ENCODE data around the gene CLSTN3. TPM values are rescaled to one million over a fixed set of nuclear protein-coding genes. Genes with fewer than 3 reads are reported as not detected.

The CLSTN3 gene
- total and polyA plus RNA-seq, 2 of the 13 experiments (the other 11 are each of a cell fraction or from before 2014, with no cell fraction given) = 26.2 to 94.1 TPM

DNA sequence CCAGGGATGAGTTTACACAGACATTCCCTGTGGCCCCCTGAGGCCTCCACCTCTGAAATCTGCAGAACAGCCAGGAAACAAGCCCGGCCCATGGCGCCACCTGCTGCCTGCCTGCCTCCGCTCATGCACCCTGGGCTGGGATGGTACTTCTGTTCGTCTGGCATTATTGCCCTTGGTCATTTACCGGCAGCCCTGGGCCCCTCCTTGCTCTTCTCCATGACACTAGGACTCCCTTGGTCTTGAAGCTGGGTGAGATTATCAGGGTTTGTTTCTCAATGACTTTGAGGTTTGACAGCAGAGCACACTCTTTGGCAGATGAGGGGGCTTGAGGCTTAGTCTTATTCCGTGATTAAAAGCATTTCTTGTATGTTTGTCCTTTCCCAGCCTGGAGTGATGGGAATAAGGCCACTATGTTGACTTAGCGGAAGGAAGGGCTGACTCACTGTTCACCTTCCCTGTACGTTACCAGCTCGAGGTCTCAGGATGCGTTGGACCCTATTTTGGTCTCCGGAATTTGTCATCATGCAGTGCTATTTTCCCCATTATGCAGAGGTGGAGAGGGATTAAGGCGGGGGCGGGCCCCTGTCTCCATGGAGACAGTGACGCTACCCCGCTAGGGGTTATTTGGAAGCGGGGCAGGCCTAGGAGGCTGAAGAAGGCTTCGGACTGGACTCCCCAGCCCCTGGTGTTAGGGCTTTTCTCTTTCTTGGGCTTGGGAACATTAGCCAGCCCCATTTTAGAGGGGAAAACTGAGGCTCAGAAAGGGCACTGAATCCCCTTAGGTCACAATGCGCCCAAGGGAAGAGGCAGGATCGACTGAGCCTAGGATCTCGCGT is 58.6 kb downstream of the CLSTN3 start (continued):
- TF ChIP-seq CTCF (CRISPR knock-in tag; IDR thresholded peaks at IDR 0.05) (peak; percentile 96), MBNL3 (CRISPR knock-in tag; conservative IDR thresholded peaks at IDR 0.05) (no peak), ZC3H13 (CRISPR knock-in tag; IDR thresholded peaks at IDR 0.05) (no peak), RFX1 (IDR thresholded peaks at IDR 0.05) (peak; percentile 62; the same call in 1 of the 2 replicates), RFXANK (CRISPR knock-in tag; IDR thresholded peaks at IDR 0.05) (no peak), MAX (IDR thresholded peaks at IDR 0.05) (peak; percentile 45; the same call in 1 of the 2 replicates), REXO4 (CRISPR knock-in tag; IDR thresholded peaks at IDR 0.05; ENCODE audit: borderline replicate concordance) (no peak), HOMEZ (CRISPR knock-in tag; IDR thresholded peaks at IDR 0.05; ENCODE audit: low read depth) (no peak), MXD4 (CRISPR knock-in tag; IDR thresholded peaks at IDR 0.05) (no peak; the same call in 1 of the 2 replicates), MZF1 (CRISPR knock-in tag; IDR thresholded peaks at IDR 0.05; ENCODE audit: borderline replicate concordance) (no peak), RFX3 (CRISPR knock-in tag; IDR thresholded peaks at IDR 0.05) (peak; percentile 80), SIN3A (IDR thresholded peaks at IDR 0.05; ENCODE audit: borderline replicate concordance, low read depth, low read length) (peak; percentile 51; the same call in 1 of the 2 replicates), SAP130 (CRISPR knock-in tag; IDR thresholded peaks at IDR 0.05; ENCODE audit: low read depth) (peak; percentile 75), ZBTB21 (CRISPR knock-in tag; IDR thresholded peaks at IDR 0.05) (no peak), MEIS1 (CRISPR knock-in tag; IDR thresholded peaks at IDR 0.05; ENCODE audit: borderline replicate concordance) (0 out of 2 replicates have a peak, but pooled peaks have one; percentile 64), ZNF761 (CRISPR knock-in tag; conservative IDR thresholded peaks at IDR 0.05) (no peak)
- TF ChIP-seq, protein P1, sequence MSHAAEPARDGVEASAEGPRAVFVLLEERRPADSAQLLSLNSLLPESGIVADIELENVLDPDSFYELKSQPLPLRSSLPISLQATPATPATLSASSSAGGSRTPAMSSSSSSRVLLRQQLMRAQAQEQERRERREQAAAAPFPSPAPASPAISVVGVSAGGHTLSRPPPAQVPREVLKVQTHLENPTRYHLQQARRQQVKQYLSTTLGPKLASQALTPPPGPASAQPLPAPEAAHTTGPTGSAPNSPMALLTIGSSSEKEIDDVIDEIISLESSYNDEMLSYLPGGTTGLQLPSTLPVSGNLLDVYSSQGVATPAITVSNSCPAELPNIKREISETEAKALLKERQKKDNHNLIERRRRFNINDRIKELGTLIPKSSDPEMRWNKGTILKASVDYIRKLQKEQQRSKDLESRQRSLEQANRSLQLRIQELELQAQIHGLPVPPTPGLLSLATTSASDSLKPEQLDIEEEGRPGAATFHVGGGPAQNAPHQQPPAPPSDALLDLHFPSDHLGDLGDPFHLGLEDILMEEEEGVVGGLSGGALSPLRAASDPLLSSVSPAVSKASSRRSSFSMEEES (CRISPR knock-in tag; IDR thresholded peaks at IDR 0.05) = 0 out of 2 replicates have a peak, but pooled peaks have one; percentile 32
- TF ChIP-seq, protein P2, sequence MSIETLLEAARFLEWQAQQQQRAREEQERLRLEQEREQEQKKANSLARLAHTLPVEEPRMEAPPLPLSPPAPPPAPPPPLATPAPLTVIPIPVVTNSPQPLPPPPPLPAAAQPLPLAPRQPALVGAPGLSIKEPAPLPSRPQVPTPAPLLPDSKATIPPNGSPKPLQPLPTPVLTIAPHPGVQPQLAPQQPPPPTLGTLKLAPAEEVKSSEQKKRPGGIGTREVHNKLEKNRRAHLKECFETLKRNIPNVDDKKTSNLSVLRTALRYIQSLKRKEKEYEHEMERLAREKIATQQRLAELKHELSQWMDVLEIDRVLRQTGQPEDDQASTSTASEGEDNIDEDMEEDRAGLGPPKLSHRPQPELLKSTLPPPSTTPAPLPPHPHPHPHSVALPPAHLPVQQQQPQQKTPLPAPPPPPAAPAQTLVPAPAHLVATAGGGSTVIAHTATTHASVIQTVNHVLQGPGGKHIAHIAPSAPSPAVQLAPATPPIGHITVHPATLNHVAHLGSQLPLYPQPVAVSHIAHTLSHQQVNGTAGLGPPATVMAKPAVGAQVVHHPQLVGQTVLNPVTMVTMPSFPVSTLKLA (IDR thresholded peaks at IDR 0.05) = no peak
- TF ChIP-seq, protein P3, sequence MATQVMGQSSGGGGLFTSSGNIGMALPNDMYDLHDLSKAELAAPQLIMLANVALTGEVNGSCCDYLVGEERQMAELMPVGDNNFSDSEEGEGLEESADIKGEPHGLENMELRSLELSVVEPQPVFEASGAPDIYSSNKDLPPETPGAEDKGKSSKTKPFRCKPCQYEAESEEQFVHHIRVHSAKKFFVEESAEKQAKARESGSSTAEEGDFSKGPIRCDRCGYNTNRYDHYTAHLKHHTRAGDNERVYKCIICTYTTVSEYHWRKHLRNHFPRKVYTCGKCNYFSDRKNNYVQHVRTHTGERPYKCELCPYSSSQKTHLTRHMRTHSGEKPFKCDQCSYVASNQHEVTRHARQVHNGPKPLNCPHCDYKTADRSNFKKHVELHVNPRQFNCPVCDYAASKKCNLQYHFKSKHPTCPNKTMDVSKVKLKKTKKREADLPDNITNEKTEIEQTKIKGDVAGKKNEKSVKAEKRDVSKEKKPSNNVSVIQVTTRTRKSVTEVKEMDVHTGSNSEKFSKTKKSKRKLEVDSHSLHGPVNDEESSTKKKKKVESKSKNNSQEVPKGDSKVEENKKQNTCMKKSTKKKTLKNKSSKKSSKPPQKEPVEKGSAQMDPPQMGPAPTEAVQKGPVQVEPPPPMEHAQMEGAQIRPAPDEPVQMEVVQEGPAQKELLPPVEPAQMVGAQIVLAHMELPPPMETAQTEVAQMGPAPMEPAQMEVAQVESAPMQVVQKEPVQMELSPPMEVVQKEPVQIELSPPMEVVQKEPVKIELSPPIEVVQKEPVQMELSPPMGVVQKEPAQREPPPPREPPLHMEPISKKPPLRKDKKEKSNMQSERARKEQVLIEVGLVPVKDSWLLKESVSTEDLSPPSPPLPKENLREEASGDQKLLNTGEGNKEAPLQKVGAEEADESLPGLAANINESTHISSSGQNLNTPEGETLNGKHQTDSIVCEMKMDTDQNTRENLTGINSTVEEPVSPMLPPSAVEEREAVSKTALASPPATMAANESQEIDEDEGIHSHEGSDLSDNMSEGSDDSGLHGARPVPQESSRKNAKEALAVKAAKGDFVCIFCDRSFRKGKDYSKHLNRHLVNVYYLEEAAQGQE (IDR thresholded peaks at IDR 0.05; ENCODE audit: borderline replicate concordance in 1 of 2, low read depth in 1 of 2, low read length in 2 of 2) = no peak

Data from HepG2 (cell line).